Left ventricle myocardium superior (tissue), 1 donor: Measurements from ENCODE around the gene SPEF2. TPM values are rescaled to one million over a fixed set of nuclear protein-coding genes. Genes with fewer than 3 reads are reported as not detected.

Experiments
- ATAC-seq: fragments of 200-7000 bp; cut with Tn5 transposase; one replicate; pipeline ENCODE4 v1.9.1; 2020; ENCODE audit warnings: mild to moderate bottlenecking, moderate library complexity
- DNase-seq: peaks from one replicate; pipeline ENCODE4 v3.0.0-alpha.2; 2020
- intact Hi-C: fragments of 100-400 bp; cut with micrococcal nuclease; formaldehyde crosslinking; loops from one replicate; pipeline ENCODE4 v1.11.0; 2022
- total RNA-seq: library from RNA; stranded (reverse); fragmentation: NEBNext Ultra II Directional; extraction: Animal tissue kit (Norgen Biotek cat#: 25700); gene quantifications from one replicate; pipeline ENCODE4 v1.2.1, GENCODE V29; 2021
- donor health status: DM: no; HTN: yes; CAD: no; lungs with severe emphysema.

The SPEF2 gene
- total RNA-seq, 1 donor from 2014 or later = 2.7 TPM

GRCh38 chr5:35863159-35863558 is 245.5 kb downstream of the SPEF2 start:
- no peak for ATAC-seq
- no peak for DNase-seq
- intact Hi-C loops = no loop called here

Other genes starting within 250 kb of the SPEF2 start
- gene IL7R, start 239.0 kb downstream of the SPEF2 start, total RNA-seq = 1.5 TPM